Tongue (tissue), 2 donors: ENCODE measurements around the gene CD79B. TPM values are rescaled to one million over a fixed set of nuclear protein-coding genes. Genes with fewer than 3 reads are reported as not detected.

Source experiments
- DNase-seq: peaks from one replicate; pipeline ENCODE4 v3.0.0-alpha.2; 2015
- total RNA-seq: library from RNA; depleted of rRNA; stranded (reverse); fragments of >200 nt; gene quantifications from one replicate; pipeline ENCODE4 v1.2.3, GENCODE V29; 2014

CD79B gene
- total RNA-seq, 1 donor from 2014 or later: 7.7 TPM

GRCh38 chr17:63950940-63951907 is 19.1 kb upstream of the CD79B start:
- no peak for DNase-seq

GRCh38 chr17:63949576-63950250 is 17.6 kb upstream of the CD79B start:
- peak; percentile 87 for DNase-seq

GRCh38 chr17:63948521-63948920 is 16.4 kb upstream of the CD79B start:
- no peak for DNase-seq

- no peak for DNase-seq
These were observed 15.7 kb upstream of the CD79B start for GRCh38 chr17:63947711-63948330.

GRCh38 chr17:63946440-63947363 is 14.6 kb upstream of the CD79B start:
- peak; percentile 64 for DNase-seq

GRCh38 chr17:63945784-63946439 is 13.8 kb upstream of the CD79B start:
- DNase-seq: no peak

GRCh38 chr17:63944736-63945499 is 12.8 kb upstream of the CD79B start:
- DNase-seq: no peak

GRCh38 chr17:63943745-63944144 is 11.6 kb upstream of the CD79B start:
- no peak for DNase-seq

- no peak for DNase-seq
These were observed 10.3 kb upstream of the CD79B start for GRCh38 chr17:63942309-63942985.

- no peak for DNase-seq
These were observed 9.6 kb upstream of the CD79B start for GRCh38 chr17:63941751-63942150.

GRCh38 chr17:63941162-63941561 is 9.0 kb upstream of the CD79B start:
- no peak for DNase-seq

- no peak for DNase-seq
These were observed 8.5 kb upstream of the CD79B start for GRCh38 chr17:63940584-63940983.

GRCh38 chr17:63939884-63940283 is 7.8 kb upstream of the CD79B start:
- no peak for DNase-seq

- no peak for DNase-seq
These were observed 7.3 kb upstream of the CD79B start for GRCh38 chr17:63939401-63939800.

GRCh38 chr17:63937920-63938319 is 5.8 kb upstream of the CD79B start:
- DNase-seq: no peak

- DNase-seq: no peak
These were observed 5.2 kb upstream of the CD79B start for GRCh38 chr17:63937319-63937718.

- peak; percentile 75 for DNase-seq
These were observed 2.3 kb upstream of the CD79B start for GRCh38 chr17:63934183-63935112.

- peak; percentile 55 for DNase-seq
These were observed 1.5 kb upstream of the CD79B start for GRCh38 chr17:63933598-63933997.

GRCh38 chr17:63932721-63933120 is 590 bp upstream of the CD79B start:
- DNase-seq: no peak
